ENCODE measurements around the gene AKT3. TPM values are rescaled to one million over a fixed set of nuclear protein-coding genes. Genes with fewer than 3 reads are reported as not detected.

The AKT3 gene
- total RNA-seq, 2 donors from 2014 or later = 13.6 to 31.2 TPM

- Histone ChIP-seq H3K4me1 (no peaks in the 10 kb centered on the region), H3K36me3 (no peaks in the 10 kb centered on the region), H3K4me3 (no peak overlapping the region), H3K27me3 (no peaks in the 10 kb centered on the region), H3K27ac (no peak overlapping the region), H3K9me3 (no peaks in the 10 kb centered on the region)
- no peak for TF ChIP-seq CTCF (IDR thresholded peaks at IDR 0.05)
- DNase-seq (ENCODE audit: low spot score) = no peak
These were observed 143.5 kb downstream of the AKT3 start for GRCh38 chr1:243706563-243706962.

DNA sequence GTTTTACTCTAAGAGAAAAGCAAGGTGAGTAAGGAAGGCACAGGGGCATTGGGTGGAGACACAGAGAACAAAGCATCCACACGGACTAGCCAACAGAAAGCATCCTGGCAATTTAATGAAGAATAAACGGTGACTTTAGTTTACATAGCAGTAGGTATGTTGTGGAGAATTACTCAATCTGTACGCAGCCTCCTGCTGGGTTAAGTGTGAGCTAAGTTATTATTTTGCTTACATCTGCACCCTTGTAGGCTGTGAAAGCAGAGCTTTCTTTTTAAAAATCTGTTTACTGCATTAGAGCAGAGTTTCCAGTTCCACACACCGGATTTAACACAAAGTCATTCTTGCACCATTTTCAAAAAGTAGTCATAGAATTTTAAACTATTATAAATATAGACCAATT is 144.5 kb downstream of the AKT3 start:
- Histone ChIP-seq H3K27ac (no peak overlapping the region), H3K4me3 (no peak overlapping the region), H3K4me1 (no peaks in the 10 kb centered on the region), H3K9me3 (no peaks in the 10 kb centered on the region), H3K27me3 (no peaks in the 10 kb centered on the region), H3K36me3 (no peaks in the 10 kb centered on the region)
- no peak for TF ChIP-seq CTCF (IDR thresholded peaks at IDR 0.05)
- DNase-seq (ENCODE audit: low spot score) = no peak

GRCh38 chr1:243701872-243702271 is 148.2 kb downstream of the AKT3 start:
- Histone ChIP-seq H3K27ac (no peak overlapping the region), H3K4me3 (no peak overlapping the region), H3K4me1 (no peaks in the 10 kb centered on the region), H3K27me3 (no peaks in the 10 kb centered on the region), H3K36me3 (no peaks in the 10 kb centered on the region), H3K9me3 (no peaks in the 10 kb centered on the region)
- no peak for DNase-seq (ENCODE audit: low spot score)
- TF ChIP-seq CTCF (IDR thresholded peaks at IDR 0.05) = no peak

- Histone ChIP-seq H3K9me3 (no peaks in the 10 kb centered on the region), H3K4me1 (no peaks in the 10 kb centered on the region), H3K36me3 (no peaks in the 10 kb centered on the region), H3K27ac (no peak overlapping the region), H3K27me3 (no peaks in the 10 kb centered on the region), H3K4me3 (no peak overlapping the region)
- DNase-seq (ENCODE audit: low spot score) = no peak
- TF ChIP-seq CTCF (IDR thresholded peaks at IDR 0.05) = no peak
These were observed 156.2 kb downstream of the AKT3 start for GRCh38 chr1:243693800-243694199.

DNA sequence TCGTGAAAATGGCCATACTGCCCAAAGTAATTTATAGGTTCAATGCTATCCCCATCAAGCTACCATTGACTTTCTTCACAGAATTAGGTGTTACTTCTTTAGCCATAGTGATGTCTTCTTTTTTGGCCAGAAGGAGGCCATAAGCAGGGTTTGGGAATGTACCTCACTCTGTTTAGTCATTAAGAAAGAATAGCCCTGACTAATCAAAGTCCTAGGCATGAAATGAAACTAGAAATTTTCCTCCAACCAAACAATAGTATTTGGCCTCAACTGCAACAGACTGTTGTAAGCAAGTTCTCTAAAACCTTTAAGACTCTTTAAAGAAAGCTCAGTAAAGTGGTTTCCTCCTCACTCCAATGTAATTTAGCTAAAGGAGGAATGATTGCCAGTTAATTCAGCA is 163.9 kb downstream of the AKT3 start:
- no peak overlapping the region for H3K27ac ChIP-seq
- no peak for TF ChIP-seq CTCF (IDR thresholded peaks at IDR 0.05)
- no peak for DNase-seq (ENCODE audit: low spot score)
- H3K36me3 ChIP-seq = no peaks in the 10 kb centered on the region
- no peaks in the 10 kb centered on the region for H3K9me3 ChIP-seq
- H3K27me3 ChIP-seq = no peaks in the 10 kb centered on the region
- H3K4me1 ChIP-seq = no peaks in the 10 kb centered on the region
- H3K4me3 ChIP-seq = no peak overlapping the region

GRCh38 chr1:243680860-243681259 is 169.2 kb downstream of the AKT3 start:
- no peak for DNase-seq (ENCODE audit: low spot score)
- H3K4me3 ChIP-seq = no peak overlapping the region
- H3K4me1 ChIP-seq = no peaks in the 10 kb centered on the region
- H3K27ac ChIP-seq = no peak overlapping the region
- no peaks in the 10 kb centered on the region for H3K27me3 ChIP-seq
- no peak for TF ChIP-seq CTCF (IDR thresholded peaks at IDR 0.05)
- H3K9me3 ChIP-seq = no peaks in the 10 kb centered on the region
- no peaks in the 10 kb centered on the region for H3K36me3 ChIP-seq

All from right atrium auricular region (tissue), 2 donors.